B cell (primary cell): ENCODE measurements around the gene ASIC3. TPM values are rescaled to one million over a fixed set of nuclear protein-coding genes. Genes with fewer than 3 reads are reported as not detected.

Experiments
- ATAC-seq: fragments of 200-7000 bp; cut with Tn5 transposase; one replicate; pipeline ENCODE4 v1.10.0; 2021; ENCODE audit warnings: low read depth, mild to moderate bottlenecking, moderate number of reproducible peaks, moderate library complexity
- CTCF ChIA-PET: fragments of 350-600 bp; sonication (Branson Sonifier 250); formaldehyde crosslinking; loops from one replicate; lab custom pipeline; 2021; ENCODE audit warnings: antibody characterized with exemption, inconsistent platforms; lab: Charles Lee
- POLR2A ChIA-PET: fragments of 350-600 bp; sonication (Branson Sonifier 250); formaldehyde crosslinking; loops from one replicate; lab custom pipeline; 2021; ENCODE audit warnings: antibody characterized with exemption; lab: Charles Lee
- DNase-seq: peaks from one replicate; pipeline ENCODE4 v3.0.0; 2013
- H2AFZ ChIP-seq: 2 replicates; pipeline ENCODE4 v1.6.1; 2012; ENCODE audit warnings: mild to moderate bottlenecking, low read depth, low read length; ENCODE audit not compliant: insufficient read depth, poor library complexity, severe bottlenecking
- H3K27ac ChIP-seq, 2 donors: 1 replicate in 1 of 2; 2 replicates in 1 of 2; pipeline ENCODE4 v1.5.1; 2012 to 2013; ENCODE audit warnings: low read length in 2 of 2, mild to moderate bottlenecking in 2 of 2, moderate library complexity in 1 of 2
- H3K27me3 ChIP-seq, 4 experiments: fragments of 200-600 bp in 1 of 4; sonication (generic) in 1 of 4; replicated peaks in 1 of 4; 1 replicate in 2 of 4; 2 replicates in 2 of 4; pipeline versions ENCODE4 v1.6.1 to v1.7.0; 2013 to 2016; ENCODE audit warnings: low read length in 3 of 4, mild to moderate bottlenecking in 2 of 4, mixed read lengths in 1 of 4, moderate library complexity in 1 of 4; ENCODE audit not compliant: insufficient read depth in 4 of 4, control insufficient read depth in 3 of 4; ENCODE audit errors: control extremely low read depth in 1 of 4
- H3K36me3 ChIP-seq, 2 experiments: replicated peaks in 1 of 2; 1 replicate in 1 of 2; 2 replicates in 1 of 2; pipeline versions ENCODE4 v1.6.1 to v1.7.1; 2013; ENCODE audit warnings: low read length in 1 of 2; ENCODE audit not compliant: insufficient read depth in 2 of 2, control insufficient read depth in 1 of 2; ENCODE audit errors: control extremely low read depth in 1 of 2, extremely low read depth in 1 of 2
- H3K4me1 ChIP-seq, 2 donors: fragments of 200-600 bp in 1 of 2; sonication (generic) in 1 of 2; 1 replicate in 1 of 2; 2 replicates in 1 of 2; pipeline versions ENCODE4 v1.5.1 to v1.6.1; 2013 to 2017; ENCODE audit warnings: low read length in 2 of 2; ENCODE audit not compliant: control insufficient read depth in 2 of 2, insufficient read depth in 2 of 2
- H3K4me2 ChIP-seq: replicated peaks from 2 replicates; pipeline ENCODE3; 2012; ENCODE audit warnings: mild to moderate bottlenecking, low read depth, low read length; ENCODE audit not compliant: poor library complexity, severe bottlenecking
- H3K4me3 ChIP-seq, 5 experiments: fragments of 200-600 bp in 1 of 5; sonication (generic) in 1 of 5; 1 replicate in 3 of 5; 2 replicates in 2 of 5; pipeline versions ENCODE4 v1.5.1 to v1.7.0; 2011 to 2016; ENCODE audit warnings: low read length in 4 of 5, mild to moderate bottlenecking in 4 of 5, low read depth in 2 of 5, control low read depth in 1 of 5, moderate library complexity in 1 of 5; ENCODE audit not compliant: insufficient read depth in 1 of 5; ENCODE audit errors: control extremely low read depth in 1 of 5, extremely low read depth in 1 of 5
- H3K79me2 ChIP-seq: fragments of 200-600 bp; sonication (generic); one replicate; pipeline ENCODE4 v1.6.0; 2016; ENCODE audit warnings: low read length; ENCODE audit not compliant: control insufficient read depth, insufficient read depth
- H3K9ac ChIP-seq: fragments of 200-600 bp; sonication (generic); 2 replicates; pipeline ENCODE4 v1.6.1; 2017; ENCODE audit warnings: mild to moderate bottlenecking, low read length, moderate library complexity
- H3K9me3 ChIP-seq, 3 donors: one replicate each; pipeline versions ENCODE4 v1.6.1 to v1.7.1; 2013; ENCODE audit warnings: low read length in 2 of 3; ENCODE audit not compliant: control insufficient read depth in 2 of 3, insufficient read depth in 1 of 3; ENCODE audit errors: control extremely low read depth in 1 of 3
- H4K20me1 ChIP-seq: 2 replicates; pipeline ENCODE4 v1.6.0; 2012; ENCODE audit warnings: mild to moderate bottlenecking, low read length; ENCODE audit not compliant: insufficient read depth, control insufficient read depth, poor library complexity, severe bottlenecking
- H3K27ac Mint-ChIP-seq: one replicate; pipeline ENCODE4 v1.8.0; 2021; ENCODE audit warnings: mixed read lengths
- H3K27me3 Mint-ChIP-seq: one replicate; pipeline ENCODE4 v1.8.0; 2021; ENCODE audit warnings: mixed read lengths
- H3K4me1 Mint-ChIP-seq: one replicate; pipeline ENCODE4 v1.8.0; 2021; ENCODE audit warnings: mixed read lengths
- H3K4me3 Mint-ChIP-seq: one replicate; pipeline ENCODE4 v1.8.0; 2021; ENCODE audit warnings: mixed read lengths
- H3K9me3 Mint-ChIP-seq: one replicate; pipeline ENCODE4 v1.8.0; 2022; ENCODE audit warnings: mixed read lengths; ENCODE audit not compliant: insufficient read depth
- CTCF ChIP-seq: fragments of 200-600 bp; IDR thresholded peaks from one replicate; pipeline ENCODE4 v1.8.0; 2022; ENCODE audit warnings: antibody characterized with exemption, mild to moderate bottlenecking
- WGBS: methylation state at CpG from one replicate; pipeline ENCODE4 v1.1.5; 2013; ENCODE audit warnings: missing lambda C conversion rate; ENCODE audit not compliant: insufficient coverage; 5-methylcytosine and 5-hydroxymethylcytosine counted together
- intact Hi-C: fragments of 100-400 bp; cut with micrococcal nuclease; formaldehyde crosslinking; loops from one replicate; pipeline ENCODE4 v1.10.0; 2022
- polyA plus RNA-seq: library from polyadenylated mRNA; depleted of rRNA; stranded (reverse); fragments of >200 nt; gene quantifications from 2 replicates; pipeline ENCODE4 v1.2.3, GENCODE V29; 2012
- total RNA-seq, 2 donors: library from RNA; stranded (reverse); fragments of 120-200 nt in 1 of 2; gene quantifications; 1 replicate in 1 of 2; 2 replicates in 1 of 2; pipeline versions ENCODE4 v1.2.3 to v1.2.4, GENCODE V29; 2013 to 2022

ASIC3 gene
- total and polyA plus RNA-seq, 2 donors (not counting 1 experiment from before 2014, with no cell fraction given): 4.8 to 5.0 TPM

GRCh38 chr7:151032936-151033863 is 15.1 kb upstream of the ASIC3 start:
- H3K79me2 ChIP-seq: peaks cover 14% of the 10 kb centered on the region

More at GRCh38 chr7:151032936-151033863, 15.1 kb upstream of the ASIC3 start:
- ATAC-seq (no peak), DNase-seq (no peak)
- H2AFZ ChIP-seq: no peak overlapping the region
- peaks cover 0 to 23% of the 10 kb centered on the region in 2 experiments for H3K36me3 ChIP-seq
- no peak overlapping the region for H3K4me3 ChIP-seq
- CTCF ChIA-PET: interaction anchor here (1.9 kb wide), 1 partner anchor 78 kb away, joined by 8 read pairs; no protein-coding TSS in a partner anchor
- Mint-ChIP-seq H3K9me3 (no peaks in the 10 kb centered on the region), H3K4me1 (peaks cover 12% of the 10 kb centered on the region), H3K27me3 (no peaks in the 10 kb centered on the region), H3K27ac (no peak overlapping the region), H3K4me3 (no peak overlapping the region)
- no peak overlapping the region for H3K27ac ChIP-seq
- H3K9ac ChIP-seq: no peak overlapping the region
- no peaks in the 10 kb centered on the region for H3K27me3 ChIP-seq
- WGBS: 96% methylated on average over 12 of the region's 17 CpGs
- no peaks in the 10 kb centered on the region for H4K20me1 ChIP-seq
- H3K4me1 ChIP-seq: peaks cover 6 to 8% of the 10 kb centered on the region in 2 donors
- POLR2A ChIA-PET: no interaction called here
- H3K4me2 ChIP-seq: no peak overlapping the region
- TF ChIP-seq CTCF: no peak
- H3K9me3 ChIP-seq: no peaks in the 10 kb centered on the region
- intact Hi-C loops: no loop called here
